ENCODE measurements around the gene LMO7.
A peak's percentile ranks its signal among the peaks of the same experiment; 100 is the strongest.

The LMO7 gene

DNA sequence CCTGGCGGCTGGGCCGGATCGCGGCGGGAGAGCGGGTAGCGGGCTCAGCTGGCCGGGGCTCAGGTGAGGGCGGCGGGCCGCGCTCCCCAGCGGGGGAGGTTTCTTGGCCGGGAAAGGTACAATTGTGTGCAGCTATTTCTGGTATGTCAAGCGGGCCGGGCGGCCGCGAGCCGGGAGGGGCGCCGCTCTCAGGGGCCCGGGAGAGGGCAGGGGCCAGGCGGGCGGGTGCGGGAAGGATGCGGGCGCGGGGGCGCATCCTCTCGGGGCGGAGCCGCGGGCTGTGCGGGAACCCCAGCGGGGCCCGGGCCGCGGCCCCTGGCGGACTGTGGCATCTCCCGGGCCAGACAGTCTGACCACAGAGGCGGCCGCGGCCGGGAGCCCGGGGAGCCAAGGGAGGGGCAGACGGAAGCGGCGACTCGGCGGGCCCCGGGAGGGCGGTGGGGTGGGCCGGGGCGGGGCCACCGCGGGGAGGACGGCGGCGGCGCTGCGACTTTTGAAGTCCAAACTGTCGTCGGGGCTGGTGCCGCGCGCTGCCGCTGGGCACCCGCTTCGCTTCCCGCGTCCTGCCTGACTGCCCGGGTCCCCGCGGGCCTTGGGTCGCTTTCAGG, at the start of gene LMO7:
Gene LMO7, plus strand, starts transcription at position 503 of the 608 bp plus-strand sequence. CDS start 328 bp downstream, outside the sequence.
- peaks cover 11% of the 10 kb centered on the region for H3K4me1 Mint-ChIP-seq (ENCODE audit: low read depth)
- no peaks in the 10 kb centered on the region for H3K9me3 Mint-ChIP-seq
- H3K27me3 Mint-ChIP-seq (ENCODE audit: low read depth): peaks cover 25% of the 10 kb centered on the region
- H3K4me3 Mint-ChIP-seq: peak within 1 kb of the TSS; percentile 68
- H3K27ac Mint-ChIP-seq: no peak within 1 kb of the TSS
- peaks cover 2% of the 10 kb centered on the region for H3K36me3 Mint-ChIP-seq (ENCODE audit: low read depth)

DNA sequence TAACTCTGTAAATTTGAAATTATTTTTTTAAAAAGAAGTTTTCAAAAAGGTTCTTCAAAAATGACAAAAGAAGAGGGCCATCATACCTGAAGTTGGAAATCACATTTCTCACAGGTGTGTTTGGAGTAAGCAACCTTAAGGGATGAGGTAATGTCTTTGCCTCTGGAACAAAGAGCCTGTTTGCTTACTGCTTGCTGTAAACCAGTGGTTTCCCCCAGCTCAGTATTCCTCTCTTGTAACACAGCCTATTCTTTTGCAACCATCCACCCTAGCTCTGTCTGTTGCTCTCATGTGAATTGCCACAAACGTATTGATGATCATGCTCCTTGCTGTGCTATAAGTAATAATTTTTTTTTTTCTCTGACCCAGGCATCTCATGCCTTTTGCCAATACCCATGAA, 48.5 kb upstream of the LMO7 start:
- Mint-ChIP-seq H3K4me3 (no peak overlapping the region), H3K36me3 (ENCODE audit: low read depth) (peaks cover 32% of the 10 kb centered on the region), H3K9me3 (peaks cover 17% of the 10 kb centered on the region), H3K27me3 (ENCODE audit: low read depth) (no peaks in the 10 kb centered on the region), H3K27ac (no peak overlapping the region), H3K4me1 (ENCODE audit: low read depth) (no peaks in the 10 kb centered on the region)

DNA sequence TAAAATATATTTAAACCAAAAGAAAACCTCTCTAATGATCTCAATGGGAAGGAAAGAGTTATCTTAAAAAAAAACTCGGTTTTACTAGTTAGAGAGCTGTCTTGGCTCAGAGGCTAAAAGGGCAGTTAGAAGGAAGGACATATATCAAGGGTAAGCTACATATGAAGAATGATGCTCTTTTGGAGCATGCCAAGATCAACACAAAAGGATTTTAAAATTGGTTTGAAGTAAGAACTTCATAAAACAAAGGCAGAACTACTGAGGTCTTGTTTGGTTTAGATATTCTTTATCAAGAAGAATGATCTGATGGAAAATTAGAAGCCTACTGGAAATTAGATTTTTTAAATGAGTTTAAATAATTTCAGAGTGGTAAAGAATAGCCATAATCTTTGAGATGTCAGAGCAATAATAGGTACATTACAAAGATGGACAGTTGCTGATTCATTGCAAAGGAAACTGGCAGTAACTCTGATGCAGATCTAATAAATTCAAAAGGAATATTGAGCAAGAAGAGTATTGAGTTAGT, 39.4 kb upstream of the LMO7 start:
- peaks cover 8% of the 10 kb centered on the region for H3K36me3 Mint-ChIP-seq (ENCODE audit: low read depth)
- H3K9me3 Mint-ChIP-seq: no peaks in the 10 kb centered on the region
- H3K27me3 Mint-ChIP-seq (ENCODE audit: low read depth): no peaks in the 10 kb centered on the region
- H3K4me3 Mint-ChIP-seq: no peak overlapping the region
- no peak overlapping the region for H3K27ac Mint-ChIP-seq
- no peaks in the 10 kb centered on the region for H3K4me1 Mint-ChIP-seq (ENCODE audit: low read depth)

DNA sequence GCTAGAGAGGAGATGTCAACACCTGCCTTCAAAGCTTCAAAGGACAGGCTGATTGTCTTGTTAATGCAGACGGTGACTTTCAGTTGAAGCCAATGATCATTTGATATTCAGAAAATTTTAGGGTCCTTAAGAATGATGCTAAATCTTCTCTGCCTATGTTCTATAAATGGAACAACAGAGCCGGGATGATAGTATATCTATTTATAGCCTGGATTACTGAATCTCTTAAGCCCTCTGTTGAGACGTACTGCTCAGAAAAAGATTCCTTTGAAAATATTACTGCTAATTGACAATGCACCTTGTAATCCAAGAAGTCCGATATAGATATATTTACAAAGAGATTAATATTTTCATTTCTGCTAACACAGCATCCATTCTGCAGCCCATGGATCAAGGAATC, 35.8 kb upstream of the LMO7 start:
- no peaks in the 10 kb centered on the region for H3K4me1 Mint-ChIP-seq (ENCODE audit: low read depth)
- H3K4me3 Mint-ChIP-seq: no peak overlapping the region
- H3K27me3 Mint-ChIP-seq (ENCODE audit: low read depth): no peaks in the 10 kb centered on the region
- no peaks in the 10 kb centered on the region for H3K9me3 Mint-ChIP-seq
- H3K36me3 Mint-ChIP-seq (ENCODE audit: low read depth): peaks cover 8% of the 10 kb centered on the region
- H3K27ac Mint-ChIP-seq: no peak overlapping the region

DNA sequence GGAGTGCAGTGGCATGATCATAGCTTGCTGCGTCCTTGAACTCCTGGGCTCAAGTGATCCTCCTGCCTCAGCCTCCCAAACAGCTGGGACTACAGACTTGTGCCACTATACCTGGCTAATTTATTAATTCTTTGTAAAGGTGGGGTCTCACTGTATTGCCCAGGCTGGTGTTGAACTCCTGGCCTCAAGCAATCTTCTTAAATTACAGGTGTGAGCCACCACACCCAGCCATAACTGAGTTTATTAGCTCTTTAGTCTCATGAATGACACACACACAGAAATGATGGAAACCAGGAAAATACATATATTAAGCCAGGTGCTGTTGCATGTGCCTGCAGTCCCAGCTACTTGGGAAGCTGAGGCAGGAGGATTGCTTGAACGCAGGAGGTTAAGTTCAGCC, 33.1 kb upstream of the LMO7 start:
- no peak overlapping the region for H3K4me3 Mint-ChIP-seq
- H3K36me3 Mint-ChIP-seq (ENCODE audit: low read depth): peaks cover 9% of the 10 kb centered on the region
- no peak overlapping the region for H3K27ac Mint-ChIP-seq

DNA sequence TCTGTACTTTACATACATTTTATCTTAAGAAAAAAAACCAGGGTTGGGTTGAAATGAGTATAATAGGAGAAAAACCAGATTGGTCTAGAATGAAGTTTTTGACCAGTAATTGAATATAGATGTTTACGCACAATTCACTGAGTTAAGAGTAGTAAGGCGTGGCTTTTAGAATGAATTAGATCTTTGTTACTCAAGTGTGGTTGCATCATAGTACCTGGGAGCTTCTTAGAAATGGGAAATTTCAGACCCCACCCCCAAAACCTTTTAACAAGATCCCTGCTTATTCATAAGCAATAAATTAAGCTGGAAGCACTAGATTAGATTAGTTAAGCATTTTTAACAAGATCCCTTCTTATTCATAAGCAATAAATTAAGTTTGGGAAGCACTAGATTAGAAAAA, 28.7 kb upstream of the LMO7 start:
- Mint-ChIP-seq H3K4me3 (no peak overlapping the region), H3K36me3 (ENCODE audit: low read depth) (peaks cover 11% of the 10 kb centered on the region), H3K9me3 (no peaks in the 10 kb centered on the region), H3K4me1 (ENCODE audit: low read depth) (peaks cover 3% of the 10 kb centered on the region), H3K27ac (no peak overlapping the region), H3K27me3 (ENCODE audit: low read depth) (no peaks in the 10 kb centered on the region)

More for the DNA sequence above, 33.1 kb upstream of the LMO7 start:
- no peaks in the 10 kb centered on the region for H3K9me3 Mint-ChIP-seq
- no peaks in the 10 kb centered on the region for H3K27me3 Mint-ChIP-seq (ENCODE audit: low read depth)
- peaks cover 3% of the 10 kb centered on the region for H3K4me1 Mint-ChIP-seq (ENCODE audit: low read depth)

DNA sequence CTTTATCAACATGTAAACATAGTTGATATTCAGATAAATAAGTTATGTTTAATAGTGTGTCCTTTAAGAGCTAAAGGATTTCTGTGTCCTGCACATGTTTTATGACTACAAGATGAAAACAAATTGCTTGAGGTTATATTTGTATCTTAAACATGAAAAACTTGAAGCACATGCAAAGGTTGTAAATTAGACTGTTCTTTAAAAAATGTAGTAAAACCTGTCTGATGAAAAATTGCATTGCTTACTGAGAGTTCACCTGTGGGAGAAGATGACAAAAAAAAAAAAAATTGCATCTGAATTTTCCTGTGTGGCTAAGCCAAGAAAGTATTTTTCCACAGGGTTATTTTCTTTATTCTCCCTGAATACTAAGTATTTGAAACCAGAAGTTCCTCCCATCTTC, 25.7 kb upstream of the LMO7 start:
- no peak overlapping the region for H3K27ac Mint-ChIP-seq
- peaks cover 13% of the 10 kb centered on the region for H3K36me3 Mint-ChIP-seq (ENCODE audit: low read depth)
- no peak overlapping the region for H3K4me3 Mint-ChIP-seq
- peaks cover 3% of the 10 kb centered on the region for H3K4me1 Mint-ChIP-seq (ENCODE audit: low read depth)
- no peaks in the 10 kb centered on the region for H3K27me3 Mint-ChIP-seq (ENCODE audit: low read depth)
- H3K9me3 Mint-ChIP-seq: no peaks in the 10 kb centered on the region

DNA sequence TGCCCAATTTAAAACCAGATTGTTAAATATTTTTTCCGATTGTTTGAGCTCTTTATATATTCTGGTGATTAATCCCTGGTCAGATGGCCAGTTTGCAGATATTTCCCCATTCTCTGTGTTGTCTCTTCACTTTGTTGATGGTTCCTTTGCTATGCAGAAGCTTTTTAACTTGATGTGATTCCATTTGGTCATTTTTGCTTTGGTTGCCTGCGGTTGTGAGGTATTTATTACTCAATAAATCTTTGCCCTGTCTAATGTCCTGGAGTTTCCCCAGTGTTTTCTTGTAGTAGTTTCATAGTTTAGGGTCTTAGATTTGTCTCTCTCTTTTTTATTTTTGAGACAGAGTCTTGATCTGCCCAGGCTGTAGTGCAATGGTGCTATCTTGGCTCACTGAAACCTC, 23.8 kb upstream of the LMO7 start:
- Mint-ChIP-seq H3K27ac (no peak overlapping the region), H3K36me3 (ENCODE audit: low read depth) (peaks cover 7% of the 10 kb centered on the region), H3K4me1 (ENCODE audit: low read depth) (no peaks in the 10 kb centered on the region), H3K4me3 (no peak overlapping the region), H3K27me3 (ENCODE audit: low read depth) (no peaks in the 10 kb centered on the region), H3K9me3 (no peaks in the 10 kb centered on the region)

DNA sequence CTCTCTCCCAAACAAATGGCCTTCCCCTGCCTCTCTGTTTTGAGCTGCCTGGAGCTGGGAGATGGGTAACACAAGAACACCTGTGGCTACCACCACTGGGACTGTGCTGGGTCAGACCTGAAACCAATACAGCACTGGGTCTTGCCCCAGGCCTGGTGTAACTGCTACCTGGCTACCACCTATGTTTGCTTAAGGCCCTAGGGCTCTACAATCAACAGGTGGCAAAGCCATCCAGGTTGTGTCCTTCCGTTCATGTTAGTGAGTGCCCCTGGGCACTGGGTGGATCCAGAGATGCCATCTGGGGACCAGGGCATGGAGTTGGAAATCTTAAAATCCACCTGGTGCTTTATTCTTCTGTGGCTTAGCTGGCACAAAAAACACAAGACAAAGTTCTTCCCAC, 18.9 kb upstream of the LMO7 start:
- peaks cover 7% of the 10 kb centered on the region for H3K36me3 Mint-ChIP-seq (ENCODE audit: low read depth)
- no peaks in the 10 kb centered on the region for H3K4me1 Mint-ChIP-seq (ENCODE audit: low read depth)
- no peak overlapping the region for H3K27ac Mint-ChIP-seq
- H3K4me3 Mint-ChIP-seq: no peak overlapping the region
- H3K27me3 Mint-ChIP-seq (ENCODE audit: low read depth): no peaks in the 10 kb centered on the region
- H3K9me3 Mint-ChIP-seq: no peaks in the 10 kb centered on the region

DNA sequence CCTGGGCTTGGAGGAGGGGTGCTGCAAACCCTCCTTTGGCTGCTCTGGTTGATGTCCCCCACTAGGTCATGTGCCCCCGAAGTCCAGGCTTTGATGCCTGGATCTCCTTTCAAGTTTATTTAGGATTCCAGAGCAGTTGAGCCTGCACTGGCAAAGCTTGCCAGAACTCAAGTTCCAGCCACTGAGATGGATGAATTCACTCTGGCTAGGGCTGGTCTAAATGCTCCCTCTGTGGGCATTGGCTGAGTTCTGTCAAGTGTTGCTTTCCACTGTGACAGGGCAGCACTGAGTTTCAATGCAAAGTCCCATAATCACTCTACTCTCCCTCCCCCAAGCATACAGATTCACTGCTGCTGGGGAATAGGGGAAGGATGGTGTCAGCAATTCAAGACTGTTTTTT, 17.8 kb upstream of the LMO7 start:
- no peaks in the 10 kb centered on the region for H3K9me3 Mint-ChIP-seq
- H3K27ac Mint-ChIP-seq: no peak overlapping the region
- no peaks in the 10 kb centered on the region for H3K4me1 Mint-ChIP-seq (ENCODE audit: low read depth)
- H3K36me3 Mint-ChIP-seq (ENCODE audit: low read depth): peaks cover 5% of the 10 kb centered on the region
- no peak overlapping the region for H3K4me3 Mint-ChIP-seq
- no peaks in the 10 kb centered on the region for H3K27me3 Mint-ChIP-seq (ENCODE audit: low read depth)

DNA sequence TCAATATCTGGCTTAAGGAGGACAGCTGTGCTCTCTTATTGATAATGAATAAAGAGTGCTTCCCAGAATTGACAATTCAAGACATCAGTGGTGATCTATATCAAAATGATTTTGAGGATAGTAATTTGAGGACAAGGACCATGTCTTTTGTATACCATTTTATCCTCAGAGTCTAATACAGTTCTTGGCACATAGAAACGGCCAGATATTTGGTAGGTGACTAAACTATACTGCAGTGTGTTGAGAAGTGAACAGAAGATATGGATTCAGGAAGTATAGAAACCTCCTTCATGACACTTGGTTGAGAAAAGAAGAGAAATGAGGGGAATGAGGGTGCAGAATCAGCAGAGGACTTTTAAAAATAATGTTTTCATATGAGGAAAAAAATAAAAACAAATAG, 16.1 kb upstream of the LMO7 start:
- H3K36me3 Mint-ChIP-seq (ENCODE audit: low read depth): peaks cover 3% of the 10 kb centered on the region
- H3K4me1 Mint-ChIP-seq (ENCODE audit: low read depth): no peaks in the 10 kb centered on the region
- no peaks in the 10 kb centered on the region for H3K27me3 Mint-ChIP-seq (ENCODE audit: low read depth)
- no peak overlapping the region for H3K4me3 Mint-ChIP-seq
- H3K9me3 Mint-ChIP-seq: no peaks in the 10 kb centered on the region
- no peak overlapping the region for H3K27ac Mint-ChIP-seq

DNA sequence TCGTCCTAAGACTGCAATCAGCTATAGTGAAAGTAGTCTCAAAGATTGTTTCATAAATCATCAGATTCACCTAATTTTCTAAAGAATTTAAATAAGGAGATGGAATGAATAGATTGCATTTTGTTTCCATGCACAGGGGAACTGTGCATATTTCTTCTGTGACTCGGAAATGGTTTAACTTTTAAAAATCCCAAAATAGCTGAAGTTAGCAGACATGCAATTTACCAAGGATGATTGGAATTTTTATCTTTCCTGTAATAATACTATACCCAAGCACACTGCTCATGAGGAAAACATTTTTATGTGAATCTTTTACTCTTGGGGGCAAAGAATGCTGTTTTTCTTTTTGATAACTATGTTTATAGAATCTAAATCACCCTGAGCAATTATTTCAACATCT, 15.0 kb upstream of the LMO7 start:
- peaks cover 10% of the 10 kb centered on the region for H3K36me3 Mint-ChIP-seq (ENCODE audit: low read depth)
- H3K9me3 Mint-ChIP-seq: no peaks in the 10 kb centered on the region
- no peak overlapping the region for H3K4me3 Mint-ChIP-seq
- H3K27ac Mint-ChIP-seq: no peak overlapping the region
- no peaks in the 10 kb centered on the region for H3K4me1 Mint-ChIP-seq (ENCODE audit: low read depth)
- no peaks in the 10 kb centered on the region for H3K27me3 Mint-ChIP-seq (ENCODE audit: low read depth)

DNA sequence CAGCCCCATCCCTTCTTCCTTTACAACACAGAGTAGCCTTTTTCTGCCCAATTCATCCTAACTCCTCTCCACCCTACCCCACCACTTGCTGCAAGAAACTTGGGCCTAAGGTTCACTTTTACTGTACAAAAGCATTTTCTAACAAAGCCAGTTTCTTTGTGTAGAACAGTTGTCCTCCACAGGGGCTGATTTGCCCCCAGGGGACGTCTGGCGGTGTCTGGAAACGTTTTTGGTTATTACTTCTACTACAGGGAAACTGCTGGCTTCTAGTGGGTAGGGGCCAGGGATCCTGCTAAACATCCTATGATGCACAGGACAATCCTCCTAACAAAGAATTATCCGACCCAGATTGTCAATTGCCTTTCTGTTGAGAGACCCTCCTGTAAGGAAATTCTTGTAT, 7.3 kb upstream of the LMO7 start:
- Mint-ChIP-seq H3K4me3 (no peak overlapping the region), H3K27ac (no peak overlapping the region), H3K36me3 (ENCODE audit: low read depth) (peaks cover 7% of the 10 kb centered on the region), H3K4me1 (ENCODE audit: low read depth) (peaks cover 2% of the 10 kb centered on the region), H3K27me3 (ENCODE audit: low read depth) (no peaks in the 10 kb centered on the region), H3K9me3 (no peaks in the 10 kb centered on the region)

DNA sequence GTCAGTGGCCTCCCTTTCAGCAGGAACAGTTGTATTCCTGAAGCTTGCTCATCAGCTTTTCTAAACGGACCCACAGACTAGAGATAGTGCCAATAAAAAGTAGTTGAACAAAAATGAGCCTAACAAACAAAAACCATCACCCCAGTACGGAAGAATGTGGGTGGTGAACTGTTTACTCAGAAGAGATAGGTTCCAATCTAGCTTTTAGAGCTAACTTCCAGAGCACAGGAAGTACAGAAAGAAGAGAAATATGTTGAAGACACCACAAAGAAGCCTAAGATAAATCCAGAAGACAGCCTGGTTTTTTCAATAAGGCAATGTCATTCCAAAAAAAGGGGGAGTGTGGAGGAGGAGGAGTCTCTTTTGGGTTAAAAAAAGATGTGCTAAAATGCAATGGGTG, 2.8 kb upstream of the LMO7 start:
- Mint-ChIP-seq H3K9me3 (no peaks in the 10 kb centered on the region), H3K4me3 (no peak overlapping the region), H3K36me3 (ENCODE audit: low read depth) (no peaks in the 10 kb centered on the region), H3K4me1 (ENCODE audit: low read depth) (peaks cover 9% of the 10 kb centered on the region), H3K27me3 (ENCODE audit: low read depth) (peaks cover 13% of the 10 kb centered on the region), H3K27ac (no peak overlapping the region)

DNA sequence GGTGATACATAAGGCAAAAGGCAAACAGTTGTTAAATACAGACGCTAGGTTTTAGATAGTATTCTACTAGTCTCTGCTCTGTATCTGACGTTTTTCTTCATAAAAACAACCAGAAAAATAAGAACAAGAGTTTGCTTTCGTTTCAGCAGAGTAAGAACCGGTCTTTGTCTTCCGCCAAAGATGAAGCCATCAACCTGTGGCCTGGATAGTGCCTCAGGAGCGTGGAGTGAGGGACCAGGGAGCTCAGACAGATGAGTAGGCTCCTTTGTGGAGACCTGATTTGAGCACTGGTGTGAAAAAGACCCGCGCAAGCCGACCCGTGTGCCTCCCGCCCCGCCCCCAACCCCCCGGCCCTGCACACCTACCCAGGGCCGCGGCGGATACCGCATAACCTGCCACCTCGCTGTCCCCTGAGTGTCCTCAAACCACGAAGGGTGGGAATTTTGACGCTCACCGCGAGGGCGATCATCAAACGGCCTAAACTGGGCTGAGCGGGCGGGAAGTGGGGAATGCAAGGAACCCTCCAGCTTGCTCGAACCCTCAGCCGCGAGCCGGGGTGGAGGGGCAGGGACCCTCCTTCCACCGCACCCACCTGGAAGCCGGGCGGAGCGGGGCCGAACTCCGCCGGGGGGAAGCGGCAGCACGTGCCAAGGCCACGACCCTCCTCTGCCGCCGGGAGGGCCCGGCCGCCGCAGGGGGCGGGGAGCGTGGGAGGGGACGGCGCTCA, 866 bp upstream of the LMO7 start:
- Mint-ChIP-seq H3K9me3 (no peaks in the 10 kb centered on the region), H3K27me3 (ENCODE audit: low read depth) (peaks cover 22% of the 10 kb centered on the region), H3K4me3 (peak overlapping the region; percentile 59), H3K4me1 (ENCODE audit: low read depth) (peaks cover 11% of the 10 kb centered on the region), H3K27ac (no peak overlapping the region), H3K36me3 (ENCODE audit: low read depth) (no peaks in the 10 kb centered on the region)

Measured in T-helper 1 cell treated with Interleukin-12 subunit alpha and Interleukin-12 subunit beta and Interleukin-4 antibody, amounts not matched to agents 30 μg/mL and 1 μg/mL, for 36 hours (primary cell).